ENCODE data around the gene SLC13A3. TPM values are rescaled to one million over a fixed set of nuclear protein-coding genes. Genes with fewer than 3 reads are reported as not detected.

SLC13A3 gene
- polyA plus RNA-seq, 2 of the 4 experiments (the other 2 are of a cell fraction), result 0.19 TPM; not detected in 1

- WGBS (ENCODE audit: missing lambda C conversion rate), result 39% methylated on average over 5 of the region's 5 CpGs
- ChIA-PET POLR2A (no interaction called here), CTCF (interaction anchor here (1.8 kb wide), 1 partner anchor 14 kb away, joined by 4 read pairs; no protein-coding TSS in a partner anchor)
- DNase-seq (ENCODE audit: low read depth in 1 of 2, low spot score in 1 of 2) (no peak), ATAC-seq (no peak), FAIRE-seq (no peak)
- Histone ChIP-seq H3K4me3 (no peak overlapping the region), H3K9me3 (peaks cover 14% of the 10 kb centered on the region; the same call in 2 of the 3 replicates), H3K4me2 (no peak overlapping the region), H3K27ac (no peak overlapping the region), H3K4me1 (no peaks in the 10 kb centered on the region)
- TF ChIP-seq KDM1A (IDR thresholded peaks at IDR 0.05; ENCODE audit: low read depth) (no peak), TFCP2L1 (CRISPR knock-in tag; IDR thresholded peaks at IDR 0.05) (no peak), CBX2 (IDR thresholded peaks at IDR 0.05; ENCODE audit: borderline replicate concordance, low read depth) (no peak), HOXB5 (CRISPR knock-in tag; IDR thresholded peaks at IDR 0.05) (no peak), ZC3H11A (IDR thresholded peaks at IDR 0.05) (no peak), POLR2AphosphoS2 (conservative IDR thresholded peaks at IDR 0.05; ENCODE audit: low read length) (no peak), E2F6 (IDR thresholded peaks at IDR 0.05; ENCODE audit: borderline replicate concordance, low read depth) (no peak), EHF (CRISPR knock-in tag; IDR thresholded peaks at IDR 0.05) (no peak), SREBF2 (IDR thresholded peaks at IDR 0.05) (no peak), PBX3 (IDR thresholded peaks at IDR 0.05) (no peak), NPAS2 (CRISPR knock-in tag; IDR thresholded peaks at IDR 0.05; ENCODE audit: borderline replicate concordance) (no peak), CEBPB (IDR thresholded peaks at IDR 0.05) (no peak), RNF2 (IDR thresholded peaks at IDR 0.05; ENCODE audit: borderline replicate concordance, low read depth) (no peak)
Measured at GRCh38 chr20:46630306-46630705, 21.0 kb downstream of the SLC13A3 start.

GRCh38 chr20:46629341-46629740 is 21.9 kb downstream of the SLC13A3 start:
- Histone ChIP-seq H3K4me2 (no peak overlapping the region), H3K9me3 (peaks cover 17% of the 10 kb centered on the region; the same call in 2 of the 3 replicates), H3K4me1 (no peaks in the 10 kb centered on the region), H3K27ac (no peak overlapping the region), H3K4me3 (no peak overlapping the region)
- POLR2A ChIA-PET, result no interaction called here
- FAIRE-seq (no peak), DNase-seq (ENCODE audit: low read depth in 1 of 2, low spot score in 1 of 2) (no peak), ATAC-seq (no peak)
- no peak for TF ChIP-seq HEYL (CRISPR knock-in tag; IDR thresholded peaks at IDR 0.05)
- peak; percentile 48 for TF ChIP-seq MAFK (IDR thresholded peaks at IDR 0.05; ENCODE audit: partially characterized antibody)
- TF ChIP-seq CTCF (IDR thresholded peaks at IDR 0.05), result no peak
- TF ChIP-seq CBX8 (IDR thresholded peaks at IDR 0.05), result no peak
- CTCF ChIA-PET, result no interaction called here

GRCh38 chr20:46627234-46627633 is 24.0 kb downstream of the SLC13A3 start:
- TF ChIP-seq CHD2 (IDR thresholded peaks at IDR 0.05; ENCODE audit: low read length, partially characterized antibody) (no peak), NFE2L2 (conservative IDR thresholded peaks at IDR 0.05; ENCODE audit: low read length) (no peak), SREBF2 (IDR thresholded peaks at IDR 0.05) (no peak), TFCP2L1 (CRISPR knock-in tag; IDR thresholded peaks at IDR 0.05) (no peak), CBX8 (IDR thresholded peaks at IDR 0.05) (no peak), E2F6 (IDR thresholded peaks at IDR 0.05; ENCODE audit: borderline replicate concordance, low read depth) (no peak), MYC (IDR thresholded peaks at IDR 0.05; ENCODE audit: borderline replicate concordance, low read length) (no peak), POLR2A (IDR thresholded peaks at IDR 0.05; ENCODE audit: low read length) (no peak), RARB (CRISPR knock-in tag; IDR thresholded peaks at IDR 0.05) (no peak), NR3C1 (IDR thresholded peaks at IDR 0.05) (no peak), GATA3 (IDR thresholded peaks at IDR 0.05; ENCODE audit: borderline replicate concordance) (no peak), EHF (CRISPR knock-in tag; IDR thresholded peaks at IDR 0.05) (no peak)
- no peaks in the 10 kb centered on the region for H3K4me1 ChIP-seq
- FAIRE-seq (no peak), ATAC-seq (no peak), DNase-seq (ENCODE audit: low read depth in 1 of 2, low spot score in 1 of 2) (no peak)
- H3K4me3 ChIP-seq, result no peak overlapping the region
- no peak overlapping the region for H3K27ac ChIP-seq
- H3K4me2 ChIP-seq, result no peak overlapping the region
- peaks cover 22% of the 10 kb centered on the region; the same call in 2 of the 3 replicates for H3K9me3 ChIP-seq
- WGBS (ENCODE audit: missing lambda C conversion rate), result 17% methylated on average over 4 of the region's 4 CpGs
- ChIA-PET POLR2A (no interaction called here), CTCF (interaction anchor here (1.7 kb wide), 1 partner anchor 8 kb away, joined by 4 read pairs; no protein-coding TSS in a partner anchor)
